Stimulated activated CD8-positive, alpha-beta memory T cell treated with anti-CD3 and anti-CD28 coated beads, Interleukin-15, amount 100 ng/mL, for 4 hours (primary cell): ENCODE results near the gene CCDC171.

Experiments used
- DNase-seq, 2 donors: peaks; one replicate each; pipeline ENCODE4 v3.0.0-alpha.2; 2020; ENCODE audit warnings: low read depth in 2 of 2

Gene CCDC171

DNA sequence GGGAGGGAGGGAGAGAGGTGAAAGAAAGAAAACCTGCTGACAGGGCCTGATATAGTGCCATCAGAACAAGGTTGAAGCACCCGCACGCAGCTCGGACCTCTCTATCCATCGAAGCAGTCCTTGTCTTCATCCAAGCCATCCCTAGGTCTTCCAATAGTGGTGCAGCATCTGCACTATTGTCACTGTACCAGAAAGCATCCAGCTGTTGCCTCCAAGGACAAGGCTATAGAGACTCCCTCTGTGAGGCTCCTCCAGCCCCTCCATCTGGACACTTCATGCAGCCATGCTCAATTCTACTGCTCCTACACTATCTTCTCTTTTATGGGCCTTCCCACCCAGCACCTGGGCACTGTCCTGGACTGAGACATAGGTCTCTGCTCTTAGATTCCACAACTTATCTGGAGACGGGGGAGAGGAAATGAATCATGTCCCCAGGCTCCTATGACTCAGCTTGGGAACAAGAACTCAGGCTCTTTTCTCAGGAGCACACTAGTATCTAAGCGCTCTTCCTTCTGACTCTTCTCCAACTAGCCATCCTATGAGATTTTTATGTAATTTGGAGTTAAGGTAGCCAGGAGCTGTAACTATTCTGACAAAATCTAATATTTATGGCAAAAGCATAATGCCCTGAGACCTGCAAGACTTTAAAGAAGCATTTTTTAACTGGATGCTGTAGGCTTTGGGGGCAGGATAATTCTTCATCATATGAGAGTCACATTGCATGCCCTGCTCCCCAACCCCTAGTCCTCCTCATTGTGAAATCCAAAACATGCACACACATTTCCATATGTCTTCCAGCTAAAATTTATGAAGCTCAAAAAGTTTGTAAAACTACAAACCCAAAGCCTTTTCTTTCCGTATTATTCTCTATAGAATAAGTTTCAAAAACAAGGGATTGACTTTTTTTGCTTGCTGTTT lies 446.8 kb downstream of the CCDC171 start:
- DNase-seq = no peak

DNA sequence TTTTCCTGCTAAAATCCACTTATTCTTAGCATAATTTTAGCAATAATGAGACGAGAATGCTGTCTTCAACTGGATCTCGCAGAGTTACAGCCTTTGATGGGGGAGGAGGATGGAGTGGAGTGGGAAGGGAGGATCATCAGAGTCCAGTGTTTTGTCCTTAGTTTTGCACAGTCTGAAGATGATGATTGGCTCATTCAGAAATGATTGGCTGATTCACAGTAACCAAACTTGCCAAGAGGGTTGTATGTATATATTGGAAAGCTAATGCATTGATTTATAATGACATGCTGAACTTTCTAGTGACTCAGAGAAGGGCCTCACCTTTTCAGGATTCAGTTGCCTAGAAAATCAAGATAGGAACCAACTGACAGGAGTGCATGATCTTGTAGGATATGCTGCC lies 448.0 kb downstream of the CCDC171 start:
- DNase-seq = no peak

DNA sequence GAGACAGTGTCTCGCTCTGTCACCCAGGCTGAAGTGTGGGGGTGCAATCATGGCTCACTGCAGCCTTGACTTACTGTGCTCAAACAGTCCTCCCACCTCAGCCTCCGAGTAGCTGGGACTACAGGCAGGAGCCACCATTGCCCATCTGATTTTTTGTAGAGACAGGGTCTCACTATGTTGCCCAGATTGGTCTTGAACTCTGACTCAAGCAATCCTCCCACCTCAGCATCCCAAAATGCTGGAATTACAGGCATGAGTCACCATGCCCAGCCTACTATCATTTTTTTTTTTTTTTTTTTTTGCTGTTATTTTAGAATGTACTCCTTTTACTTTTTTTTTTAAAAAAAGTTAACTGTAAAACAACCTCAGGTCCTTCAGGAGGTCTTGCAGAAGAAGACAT lies 449.0 kb downstream of the CCDC171 start:
- DNase-seq = no peak

DNA sequence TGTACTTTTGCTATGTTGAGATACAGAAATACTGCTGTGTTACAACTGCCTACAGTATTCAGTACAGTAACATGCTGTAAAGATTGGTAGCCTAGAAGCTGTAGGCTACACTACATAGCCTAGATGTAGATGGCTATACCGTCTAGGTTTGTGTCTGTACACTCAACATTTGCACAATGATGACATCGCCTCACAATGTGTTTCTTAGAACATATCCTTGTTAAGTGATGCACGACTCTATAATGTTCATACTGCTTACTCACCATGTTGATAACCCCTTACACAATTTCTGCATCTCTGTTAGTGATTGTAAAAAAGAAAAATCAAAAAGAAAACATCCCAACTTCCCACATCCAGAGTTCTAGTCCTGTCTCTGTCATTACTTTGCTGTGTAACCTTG lies 450.0 kb downstream of the CCDC171 start:
- DNase-seq = no peak

DNA sequence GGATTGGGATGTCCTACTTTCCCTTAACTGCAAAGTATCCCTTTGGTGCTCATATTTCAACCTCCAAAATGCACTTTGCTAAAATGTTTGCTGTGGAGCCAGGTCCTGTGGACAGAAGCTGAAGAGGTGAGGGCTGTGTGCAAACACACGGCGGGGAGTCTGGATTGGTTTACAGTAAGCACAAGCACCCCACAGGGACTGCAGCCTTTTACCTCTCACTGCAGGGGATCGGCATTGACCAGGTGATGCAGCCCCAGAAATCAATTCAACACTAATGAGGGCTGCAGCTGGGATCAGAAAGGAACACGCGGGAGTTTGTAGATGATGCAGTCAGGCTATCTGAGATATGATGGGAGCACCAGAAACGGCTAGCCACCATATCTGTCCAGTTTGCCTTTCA lies 450.9 kb downstream of the CCDC171 start:
- DNase-seq = no peak

DNA sequence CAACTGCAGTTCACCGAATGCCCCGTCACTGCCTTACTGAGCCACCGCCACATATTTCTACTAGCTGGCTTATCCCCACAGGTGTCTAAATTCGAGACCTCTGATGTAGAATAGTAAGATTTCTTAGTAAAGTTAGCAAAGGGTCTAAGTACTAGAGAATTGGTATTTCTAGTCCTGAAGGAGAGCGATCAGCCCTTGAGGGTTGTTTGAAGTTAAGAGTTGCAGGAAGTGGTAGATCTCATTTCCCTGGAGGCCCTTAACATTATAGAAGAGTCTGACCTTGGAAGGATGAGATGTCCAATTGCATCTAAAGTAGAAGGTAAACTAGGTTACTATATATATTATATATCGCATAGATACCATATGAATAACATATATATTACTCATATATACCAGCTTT lies 451.8 kb downstream of the CCDC171 start:
- DNase-seq = no peak

DNA sequence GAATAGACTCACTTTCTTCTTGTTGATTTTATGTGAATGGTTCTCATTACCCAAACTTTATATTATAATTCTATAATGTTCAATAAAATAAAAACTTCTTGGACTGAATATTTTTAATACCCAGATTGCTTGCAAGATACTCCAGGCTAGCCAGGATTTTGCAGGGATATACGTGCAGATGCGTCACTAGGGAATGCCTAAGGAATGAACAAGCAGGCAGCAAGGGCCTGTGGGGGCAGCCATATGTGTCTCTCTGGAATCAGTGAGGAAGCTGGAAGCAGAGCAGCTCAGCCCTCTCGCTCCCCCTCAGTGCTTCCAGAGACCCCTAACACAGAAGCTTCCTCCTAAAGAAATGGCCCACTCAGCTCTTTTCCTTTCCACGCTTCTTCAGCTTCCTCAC lies 457.4 kb downstream of the CCDC171 start:
- DNase-seq = no peak

DNA sequence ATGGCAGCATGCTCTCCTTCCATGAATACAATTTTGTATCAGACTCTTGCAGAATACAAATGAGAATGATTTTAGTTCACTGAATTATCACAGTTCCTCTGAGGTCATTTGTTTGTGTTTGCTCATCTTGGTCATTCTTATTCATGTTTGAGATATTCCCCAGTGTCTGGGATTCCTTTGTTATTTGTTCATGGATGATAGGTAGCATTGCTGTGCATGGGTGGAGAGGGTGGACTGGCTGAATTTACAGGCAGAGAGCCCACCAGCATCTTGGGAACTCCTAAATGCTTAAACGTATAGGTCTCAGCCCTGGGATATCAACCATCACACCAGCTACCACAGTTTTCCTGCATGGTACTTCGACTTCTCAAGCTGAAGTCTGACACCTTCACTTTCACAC lies 459.8 kb downstream of the CCDC171 start:
- no peak for DNase-seq

DNA sequence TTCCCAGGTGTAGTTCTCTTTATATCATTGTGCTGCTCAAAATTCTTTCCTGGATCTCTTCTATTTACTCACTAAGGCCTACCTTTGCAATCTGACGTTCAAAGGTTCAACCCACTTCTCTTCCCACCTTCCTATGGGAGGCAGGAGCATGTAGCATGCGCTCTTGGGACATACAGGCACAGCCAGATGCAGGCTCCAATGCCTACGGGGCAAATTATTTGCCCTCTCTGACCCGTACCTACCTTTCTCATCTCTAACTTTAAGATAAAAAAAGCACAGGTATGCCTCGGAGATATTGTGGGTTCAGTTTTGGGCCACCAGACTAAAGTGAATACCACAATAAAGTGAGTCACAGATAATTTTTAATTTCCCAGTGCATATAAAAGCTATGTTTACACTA lies 460.5 kb downstream of the CCDC171 start:
- no peak for DNase-seq

DNA sequence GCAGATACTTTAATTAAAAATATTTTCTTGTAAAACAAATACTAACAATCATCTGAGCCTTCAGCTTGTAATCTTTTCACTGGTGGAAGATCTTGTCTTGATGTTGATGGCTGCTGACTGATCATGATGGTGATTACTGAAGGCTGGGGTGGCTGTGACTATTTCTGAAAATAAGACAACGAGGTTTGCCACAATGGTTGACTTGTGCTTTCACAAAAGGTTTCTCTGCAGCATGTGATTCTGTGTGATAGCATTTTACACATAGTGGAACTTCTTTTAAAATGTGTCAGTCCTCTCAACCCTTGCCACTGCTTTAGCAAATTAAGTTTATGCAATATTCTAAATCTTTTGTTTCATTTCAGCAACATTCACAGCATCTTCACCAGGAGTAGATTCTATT lies 461.0 kb downstream of the CCDC171 start:
- DNase-seq = no peak

DNA sequence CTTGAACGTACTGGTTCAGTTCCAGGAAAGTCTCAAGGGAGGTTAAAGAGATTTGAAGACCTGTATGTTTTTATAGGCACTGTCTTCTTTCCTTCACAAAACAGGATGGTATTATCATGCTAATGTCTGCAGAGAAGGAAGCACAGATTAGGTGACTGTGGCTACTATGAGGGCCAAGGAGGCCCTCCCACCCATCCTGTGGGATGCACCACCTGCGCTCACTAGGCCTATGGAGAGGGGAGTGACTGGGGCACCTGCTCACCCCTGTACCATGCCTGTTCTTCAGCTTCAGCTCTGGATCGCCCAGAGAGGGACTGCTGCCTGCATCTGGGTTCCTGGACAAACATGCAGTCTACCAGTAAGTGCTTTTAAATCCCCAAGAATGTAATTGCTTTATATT lies 469.4 kb downstream of the CCDC171 start:
- no peak for DNase-seq

DNA sequence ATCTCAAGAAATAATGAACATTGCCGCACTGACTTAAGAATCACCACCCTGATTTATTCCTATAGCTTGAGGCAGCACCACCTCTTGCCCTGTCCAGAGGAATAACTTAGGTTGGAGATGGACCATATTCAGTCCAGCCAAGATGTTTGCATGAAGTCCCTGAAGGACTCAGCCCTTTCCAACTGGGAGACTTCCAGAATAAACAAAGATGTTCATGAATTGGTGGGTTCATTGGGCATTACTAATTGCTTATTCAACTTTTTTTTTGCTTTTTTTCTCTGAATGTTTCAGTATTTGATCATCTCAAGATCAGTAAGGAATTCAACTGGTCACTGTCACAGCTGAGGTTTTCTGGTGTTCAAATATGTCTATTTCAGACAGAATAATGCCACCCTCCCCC lies 470.6 kb downstream of the CCDC171 start:
- DNase-seq = no peak
